ENCODE results near the gene VDR.

The VDR gene

DNA sequence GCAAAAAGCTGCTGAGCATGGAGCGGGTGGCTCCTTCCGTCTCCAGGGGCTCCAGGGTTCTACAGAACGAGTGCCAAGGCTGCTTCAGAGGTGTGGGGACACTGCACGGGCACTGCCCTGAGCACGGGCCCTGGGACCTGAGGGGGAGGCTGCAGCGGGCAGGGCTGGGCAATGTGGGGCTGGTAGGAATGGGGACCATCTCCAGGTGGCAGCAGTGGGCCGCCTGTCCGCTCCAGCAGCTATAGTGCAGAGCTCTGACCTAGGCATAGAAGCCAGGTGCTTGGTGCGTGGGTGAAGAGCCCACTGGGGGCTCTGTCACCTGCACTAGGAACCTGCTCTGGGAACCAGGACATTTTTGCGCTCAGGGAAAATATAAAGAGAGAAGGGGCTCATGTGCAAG lies 107.4 kb downstream of the VDR start:
- no peak overlapping the region for H3K4me3 ChIP-seq (ENCODE audit: low read depth, low read length)
- TF ChIP-seq, protein P1, sequence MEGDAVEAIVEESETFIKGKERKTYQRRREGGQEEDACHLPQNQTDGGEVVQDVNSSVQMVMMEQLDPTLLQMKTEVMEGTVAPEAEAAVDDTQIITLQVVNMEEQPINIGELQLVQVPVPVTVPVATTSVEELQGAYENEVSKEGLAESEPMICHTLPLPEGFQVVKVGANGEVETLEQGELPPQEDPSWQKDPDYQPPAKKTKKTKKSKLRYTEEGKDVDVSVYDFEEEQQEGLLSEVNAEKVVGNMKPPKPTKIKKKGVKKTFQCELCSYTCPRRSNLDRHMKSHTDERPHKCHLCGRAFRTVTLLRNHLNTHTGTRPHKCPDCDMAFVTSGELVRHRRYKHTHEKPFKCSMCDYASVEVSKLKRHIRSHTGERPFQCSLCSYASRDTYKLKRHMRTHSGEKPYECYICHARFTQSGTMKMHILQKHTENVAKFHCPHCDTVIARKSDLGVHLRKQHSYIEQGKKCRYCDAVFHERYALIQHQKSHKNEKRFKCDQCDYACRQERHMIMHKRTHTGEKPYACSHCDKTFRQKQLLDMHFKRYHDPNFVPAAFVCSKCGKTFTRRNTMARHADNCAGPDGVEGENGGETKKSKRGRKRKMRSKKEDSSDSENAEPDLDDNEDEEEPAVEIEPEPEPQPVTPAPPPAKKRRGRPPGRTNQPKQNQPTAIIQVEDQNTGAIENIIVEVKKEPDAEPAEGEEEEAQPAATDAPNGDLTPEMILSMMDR (IDR thresholded peaks at IDR 0.05; ENCODE audit: low read depth, low read length, missing control alignments), result peak; percentile 70
- DNase-seq (ENCODE audit: low read depth), result no peak

- no peak for DNase-seq (ENCODE audit: low read depth)
- no peak overlapping the region for H3K4me3 ChIP-seq (ENCODE audit: low read depth, low read length)
- TF ChIP-seq, protein P1 (IDR thresholded peaks at IDR 0.05; ENCODE audit: low read depth, low read length, missing control alignments), result no peak
Measured at GRCh38 chr12:47795814-47796411, 108.9 kb downstream of the VDR start.

DNA sequence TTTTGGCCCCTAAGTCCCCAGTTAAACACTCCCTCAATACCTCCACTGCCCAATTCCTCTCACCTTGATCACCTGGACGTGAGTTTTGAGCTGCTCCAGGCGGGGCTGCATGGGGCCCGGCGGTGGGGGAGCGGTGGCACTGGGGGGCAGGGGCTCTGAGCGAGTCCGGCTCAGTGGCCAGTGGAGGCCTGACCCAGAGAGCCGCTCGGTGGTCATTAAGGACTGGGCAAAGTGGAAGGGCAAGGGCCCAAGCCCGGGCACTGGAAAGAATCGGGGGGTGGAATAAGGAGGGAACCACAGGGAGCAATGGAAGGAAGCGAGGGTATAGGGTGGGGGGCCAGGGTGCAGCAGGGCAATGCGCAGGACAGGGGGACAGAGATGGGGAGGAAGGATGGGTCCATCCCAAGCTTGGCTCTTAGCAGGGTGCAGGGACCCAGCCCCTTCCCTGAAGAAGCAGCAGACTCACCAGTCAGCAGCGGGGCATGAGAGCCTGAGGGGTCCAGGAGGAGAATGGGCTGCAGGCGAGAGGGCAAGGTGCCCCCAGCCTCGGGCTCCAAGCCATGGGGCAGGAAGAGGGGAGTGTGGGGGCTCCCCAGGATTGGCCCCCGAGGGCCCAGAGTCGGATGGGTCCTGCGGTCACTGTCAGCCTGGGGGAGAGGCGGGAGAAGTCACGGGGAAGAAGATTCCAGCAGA lies 109.5 kb downstream of the VDR start:
- no peak for DNase-seq (ENCODE audit: low read depth)
- H3K4me3 ChIP-seq (ENCODE audit: low read depth, low read length), result no peak overlapping the region
- TF ChIP-seq, protein P1 (IDR thresholded peaks at IDR 0.05; ENCODE audit: low read depth, low read length, missing control alignments), result no peak

GRCh38 chr12:47794679-47795078 lies 110.1 kb downstream of the VDR start:
- TF ChIP-seq, protein P1 (IDR thresholded peaks at IDR 0.05; ENCODE audit: low read depth, low read length, missing control alignments), result no peak
- H3K4me3 ChIP-seq (ENCODE audit: low read depth, low read length), result no peak overlapping the region
- DNase-seq (ENCODE audit: low read depth), result no peak

DNA sequence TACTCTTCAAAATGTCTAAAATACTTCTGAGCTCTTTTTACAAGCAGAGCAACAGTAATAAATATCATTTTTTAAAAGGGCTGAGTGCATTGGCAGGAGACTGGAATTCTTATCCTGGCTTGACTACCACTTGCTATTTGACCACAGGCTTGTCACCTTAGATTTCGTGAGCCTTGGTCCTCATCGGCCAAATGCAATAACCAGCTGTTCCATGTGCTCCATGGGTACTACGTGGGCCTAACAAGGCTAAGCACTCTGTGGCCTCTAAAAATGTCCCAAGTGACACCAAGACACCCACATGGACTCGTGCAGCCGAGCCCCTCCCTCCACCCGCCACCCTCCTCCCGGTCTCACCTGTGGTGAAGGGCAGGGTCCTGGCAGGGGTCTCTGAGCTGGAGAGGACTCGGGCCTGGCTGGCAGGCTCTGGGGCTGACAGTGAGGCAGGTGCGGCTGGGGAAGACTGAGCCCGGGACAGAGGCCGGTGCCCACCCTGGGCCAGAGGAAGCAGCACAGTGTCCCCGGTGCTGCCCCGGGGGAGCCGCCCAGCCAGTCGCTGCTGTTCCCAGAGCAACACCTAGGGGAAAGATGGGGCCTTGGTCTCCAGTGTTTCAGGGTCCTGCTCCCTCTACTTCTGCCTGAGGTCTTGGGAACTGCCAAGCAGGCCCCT lies 111.6 kb downstream of the VDR start:
- TF ChIP-seq, protein P1 (IDR thresholded peaks at IDR 0.05; ENCODE audit: low read depth, low read length, missing control alignments), result no peak

DNA sequence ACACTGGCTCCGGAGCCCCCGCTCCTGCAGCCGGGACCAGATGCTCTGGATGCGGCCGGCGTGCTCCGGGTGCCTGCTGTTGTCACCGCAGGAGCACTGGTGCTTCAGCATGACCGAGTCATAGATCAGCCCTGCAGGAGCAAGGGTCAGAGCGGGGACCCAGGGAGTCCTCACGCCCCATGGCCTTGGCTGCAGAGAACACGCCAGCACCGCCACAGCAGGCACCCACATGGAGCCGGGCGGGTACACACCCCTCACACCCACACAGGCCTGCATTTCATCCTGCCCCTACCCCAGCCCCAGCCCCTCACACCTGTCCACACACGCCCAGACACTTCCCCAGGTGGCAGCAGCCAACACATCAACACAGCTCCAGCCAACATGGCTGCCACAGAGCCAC lies 112.9 kb downstream of the VDR start:
- no peak overlapping the region for H3K4me3 ChIP-seq (ENCODE audit: low read depth, low read length)
- no peak for DNase-seq (ENCODE audit: low read depth)

More for the DNA sequence above, 111.6 kb downstream of the VDR start:
- DNase-seq (ENCODE audit: low read depth), result no peak
- no peak overlapping the region for H3K4me3 ChIP-seq (ENCODE audit: low read depth, low read length)

More for the DNA sequence above, 112.9 kb downstream of the VDR start:
- TF ChIP-seq, protein P1 (IDR thresholded peaks at IDR 0.05; ENCODE audit: low read depth, low read length, missing control alignments), result no peak
